IMR-90 (cell line): ENCODE data around the gene FBXL14. TPM values are rescaled to one million over a fixed set of nuclear protein-coding genes. Genes with fewer than 3 reads are reported as not detected.

Experiments
- ATAC-seq: fragments of 200-7000 bp; cut with Tn5 transposase; 2 replicates; pipeline ENCODE4 v1.9.1; 2020; ENCODE audit warnings: low read depth, mild to moderate bottlenecking, moderate library complexity
- BruUV-seq: library from RNA; stranded (reverse); fragments of 400-500 nt; replicated peaks from 2 replicates; lab custom pipeline; 2021; lab: Mats Ljungman, UMichigan
- CTCF ChIA-PET: fragments of 300-600 bp; formaldehyde crosslinking; extraction: SDS; loops from one replicate; lab custom pipeline; 2021; ENCODE audit warnings: antibody characterized with exemption; lab: Yijun Ruan, JAX
- POLR2A ChIA-PET: fragments of 300-600 bp; sonication (Branson Sonifier 250); formaldehyde crosslinking; loops from one replicate; lab custom pipeline; 2022; ENCODE audit warnings: antibody characterized with exemption; ENCODE audit not compliant: unreplicated experiment; lab: Charles Lee
- DNase-seq: peaks from one replicate; pipeline ENCODE4 v3.0.0; 2013
- H2AFZ ChIP-seq: replicated peaks from 2 replicates; pipeline ENCODE3; 2013; ENCODE audit warnings: low read length, mild to moderate bottlenecking; ENCODE audit not compliant: poor library complexity
- H2AK5ac ChIP-seq: 2 replicates; pipeline ENCODE4 v1.6.1; 2013; ENCODE audit warnings: low read depth, low read length, inconsistent platforms
- H2AK9ac ChIP-seq: replicated peaks from 2 replicates; pipeline ENCODE3; 2013; ENCODE audit warnings: mild to moderate bottlenecking, low read depth, low read length, moderate library complexity; ENCODE audit not compliant: poor library complexity
- H2BK120ac ChIP-seq: 2 replicates; pipeline ENCODE4 v1.6.1; 2013; ENCODE audit warnings: low read depth, low read length, inconsistent platforms
- H2BK15ac ChIP-seq: 3 replicates; pipeline ENCODE4 v1.6.1; 2013; ENCODE audit warnings: low read depth, low read length, inconsistent platforms
- H2BK20ac ChIP-seq: 2 replicates; pipeline ENCODE4 v1.6.1; 2013; ENCODE audit warnings: low read depth, mild to moderate bottlenecking, inconsistent platforms, low read length, moderate library complexity
- H2BK5ac ChIP-seq: 2 replicates; pipeline ENCODE4 v1.6.1; 2013; ENCODE audit warnings: mild to moderate bottlenecking, low read depth, low read length, inconsistent platforms; ENCODE audit not compliant: poor library complexity, severe bottlenecking
- H3K14ac ChIP-seq: replicated peaks from 2 replicates; pipeline ENCODE4 v1.6.1; 2013; ENCODE audit warnings: low read depth, low read length, inconsistent platforms
- H3K18ac ChIP-seq: 2 replicates; pipeline ENCODE4 v1.6.1; 2013; ENCODE audit warnings: low read depth, low read length, control low read depth
- H3K23ac ChIP-seq: 2 replicates; pipeline ENCODE4 v1.6.1; 2013; ENCODE audit warnings: low read depth, low read length, inconsistent platforms
- H3K27ac ChIP-seq: 2 replicates; pipeline ENCODE4 v1.5.1; 2013; ENCODE audit warnings: mild to moderate bottlenecking, control low read depth, low read length; ENCODE audit not compliant: insufficient read depth
- H3K27me3 ChIP-seq: 2 replicates; pipeline ENCODE4 v1.6.1; 2013; ENCODE audit warnings: low read length; ENCODE audit not compliant: control insufficient read depth, insufficient read depth
- H3K36me3 ChIP-seq: 2 replicates; pipeline ENCODE4 v1.6.1; 2013; ENCODE audit warnings: low read length, mixed read lengths; ENCODE audit not compliant: control insufficient read depth, insufficient read depth
- H3K4ac ChIP-seq: 2 replicates; pipeline ENCODE4 v1.6.1; 2013; ENCODE audit warnings: low read depth, low read length, inconsistent platforms
- H3K4me1 ChIP-seq: 2 replicates; pipeline ENCODE4 v1.6.1; 2013; ENCODE audit warnings: low read length, mixed read lengths; ENCODE audit not compliant: control insufficient read depth, insufficient read depth
- H3K4me2 ChIP-seq: 2 replicates; pipeline ENCODE4 v1.6.1; 2013; ENCODE audit warnings: low read depth, mild to moderate bottlenecking, control low read depth, low read length, moderate library complexity
- H3K4me3 ChIP-seq: 2 replicates; pipeline ENCODE4 v1.5.1; 2013; ENCODE audit warnings: low read depth, mild to moderate bottlenecking, control low read depth, low read length, moderate library complexity; ENCODE audit not compliant: insufficient read depth
- H3K56ac ChIP-seq: 2 replicates; pipeline ENCODE4 v1.6.1; 2013; ENCODE audit warnings: low read length, inconsistent platforms; ENCODE audit not compliant: insufficient read depth; ENCODE audit errors: extremely low read depth
- H3K79me1 ChIP-seq, 2 experiments: 2 replicates each; pipeline ENCODE4 v1.6.1; 2013; ENCODE audit warnings: low read length in 2 of 2, inconsistent platforms in 1 of 2, low read depth in 1 of 2
- H3K9ac ChIP-seq: 2 replicates; pipeline ENCODE4 v1.6.1; 2013; ENCODE audit warnings: low read depth, low read length, control low read depth
- H3K9me1 ChIP-seq: 2 replicates; pipeline ENCODE4 v1.6.1; 2013; ENCODE audit warnings: low read length, inconsistent platforms; ENCODE audit not compliant: insufficient read depth
- H3K9me3 ChIP-seq: 2 replicates; pipeline ENCODE4 v1.6.1; 2013; ENCODE audit warnings: low read length; ENCODE audit not compliant: control insufficient read depth, insufficient read depth
- H4K20me1 ChIP-seq: 2 replicates; pipeline ENCODE4 v1.6.1; 2013; ENCODE audit warnings: low read length, inconsistent platforms; ENCODE audit not compliant: insufficient read depth
- H4K5ac ChIP-seq: 2 replicates; pipeline ENCODE4 v1.6.1; 2013; ENCODE audit warnings: mild to moderate bottlenecking, low read depth, low read length, control low read depth
- H4K8ac ChIP-seq, 2 experiments: 2 replicates each; pipeline ENCODE4 v1.6.1; 2013; ENCODE audit warnings: low read depth in 2 of 2, low read length in 2 of 2, control low read depth in 1 of 2, inconsistent platforms in 1 of 2
- H4K91ac ChIP-seq: 2 replicates; pipeline ENCODE4 v1.6.1; 2013; ENCODE audit warnings: low read depth, low read length, inconsistent platforms; ENCODE audit not compliant: insufficient read depth
- BHLHE40 ChIP-seq: fragments of 150-350 bp; IDR thresholded peaks from 2 replicates; pipeline ENCODE4 v1.6.1; 2016; ENCODE audit warnings: mild to moderate bottlenecking, low read depth, low read length
- CHD1 ChIP-seq: IDR thresholded peaks from 2 replicates; pipeline ENCODE4 v1.6.1; 2012; ENCODE audit warnings: low read depth, low read length, improper control_type of control experiment
- FOS ChIP-seq: fragments of 150-350 bp; IDR thresholded peaks from 2 replicates; pipeline ENCODE4 v1.6.1; 2016; ENCODE audit warnings: low read depth, low read length
- MAFK ChIP-seq: IDR thresholded peaks from 2 replicates; pipeline ENCODE4 v1.6.1; 2012; ENCODE audit warnings: low read depth, low read length, improper control_type of control experiment
- MAZ ChIP-seq: IDR thresholded peaks from 2 replicates; pipeline ENCODE4 v1.6.1; 2012; ENCODE audit warnings: low read depth, mild to moderate bottlenecking, low read length, improper control_type of control experiment, moderate library complexity, borderline replicate concordance
- MXI1 ChIP-seq: IDR thresholded peaks from 2 replicates; pipeline ENCODE4 v1.6.1; 2012; ENCODE audit warnings: low read depth, mild to moderate bottlenecking, low read length, moderate library complexity, borderline replicate concordance
- NFE2L2 ChIP-seq: fragments of 150-350 bp; IDR thresholded peaks from 2 replicates; pipeline ENCODE4 v1.6.1; 2016; ENCODE audit warnings: low read depth, mild to moderate bottlenecking, low read length
- POLR2A ChIP-seq: IDR thresholded peaks from 2 replicates; pipeline ENCODE4 v1.6.1; 2012; ENCODE audit warnings: mild to moderate bottlenecking, low read depth, low read length
- RAD21 ChIP-seq: IDR thresholded peaks from 2 replicates; pipeline ENCODE4 v1.6.1; 2012; ENCODE audit warnings: low read length, improper control_type of control experiment
- RCOR1 ChIP-seq: IDR thresholded peaks from 2 replicates; pipeline ENCODE4 v1.6.1; 2012; ENCODE audit warnings: mild to moderate bottlenecking, low read length, improper control_type of control experiment; ENCODE audit not compliant: insufficient replicate concordance
- SMC3 ChIP-seq: fragments of 150-350 bp; IDR thresholded peaks from 2 replicates; pipeline ENCODE4 v1.6.1; 2016; ENCODE audit warnings: low read depth, mild to moderate bottlenecking, antibody characterized with exemption, low read length, moderate library complexity
- WGBS, 2 experiments: methylation state at CpG; one replicate each; pipeline versions ENCODE4 v1.1.5 to v1.1.7; 2013; ENCODE audit warnings: missing lambda C conversion rate in 2 of 2; ENCODE audit not compliant: insufficient read length in 1 of 2; ENCODE audit errors: extremely low coverage in 2 of 2; 5-methylcytosine and 5-hydroxymethylcytosine counted together
- dilution Hi-C: fragments of 300-500 bp; cut with HindIII; formaldehyde crosslinking; loops from one replicate; pipeline ENCODE4 v1.14.3; 2018; ENCODE audit warnings: low sequenced_read_pairs; ENCODE audit not compliant: unreplicated experiment
- in situ Hi-C: fragments of 300-500 bp; cut with MboI; formaldehyde crosslinking; loops from 3 replicates; pipeline ENCODE4 v1.14.3; 2019; ENCODE audit warnings: low sequenced_read_pairs, inconsistent platforms, mixed read lengths
- intact Hi-C: fragments of 100-400 bp; cut with micrococcal nuclease; formaldehyde crosslinking; loops from 2 replicates; pipeline ENCODE4 v1.10.0; 2022
- polyA plus RNA-seq, 3 experiments: library from polyadenylated mRNA; depleted of rRNA; stranded (reverse); fragments of >200 nt; gene quantifications; 2 replicates each; pipeline ENCODE4 v1.2.3, GENCODE V29; 2012; ENCODE audit warnings: low replicate concordance in 1 of 3
- total RNA-seq: library from RNA; depleted of rRNA; stranded (reverse); fragments of >200 nt; gene quantifications from 2 replicates; pipeline ENCODE4 v1.2.3, GENCODE V29; 2012
- TF ChIP-seq, protein P1 (sequence below): fragments of 150-350 bp; IDR thresholded peaks from 2 replicates; pipeline ENCODE4 v1.6.1; 2016; ENCODE audit warnings: low read depth, mild to moderate bottlenecking, low read length, moderate library complexity, borderline replicate concordance
- TF ChIP-seq, protein P2 (sequence below): conservative IDR thresholded peaks from 2 replicates; pipeline ENCODE4 v1.5.1; 2012; ENCODE audit warnings: mild to moderate bottlenecking, low read depth, low read length, improper control_type of control experiment
- TF ChIP-seq, protein P3 (sequence below): fragments of 150-350 bp; IDR thresholded peaks from 2 replicates; pipeline ENCODE4 v1.6.1; 2017; ENCODE audit warnings: mild to moderate bottlenecking, antibody characterized with exemption, low read length, low read depth

Gene FBXL14
- total and polyA plus RNA-seq, 2 of the 4 experiments (the other 2 are of a cell fraction): 4.7 to 7.3 TPM

DNA sequence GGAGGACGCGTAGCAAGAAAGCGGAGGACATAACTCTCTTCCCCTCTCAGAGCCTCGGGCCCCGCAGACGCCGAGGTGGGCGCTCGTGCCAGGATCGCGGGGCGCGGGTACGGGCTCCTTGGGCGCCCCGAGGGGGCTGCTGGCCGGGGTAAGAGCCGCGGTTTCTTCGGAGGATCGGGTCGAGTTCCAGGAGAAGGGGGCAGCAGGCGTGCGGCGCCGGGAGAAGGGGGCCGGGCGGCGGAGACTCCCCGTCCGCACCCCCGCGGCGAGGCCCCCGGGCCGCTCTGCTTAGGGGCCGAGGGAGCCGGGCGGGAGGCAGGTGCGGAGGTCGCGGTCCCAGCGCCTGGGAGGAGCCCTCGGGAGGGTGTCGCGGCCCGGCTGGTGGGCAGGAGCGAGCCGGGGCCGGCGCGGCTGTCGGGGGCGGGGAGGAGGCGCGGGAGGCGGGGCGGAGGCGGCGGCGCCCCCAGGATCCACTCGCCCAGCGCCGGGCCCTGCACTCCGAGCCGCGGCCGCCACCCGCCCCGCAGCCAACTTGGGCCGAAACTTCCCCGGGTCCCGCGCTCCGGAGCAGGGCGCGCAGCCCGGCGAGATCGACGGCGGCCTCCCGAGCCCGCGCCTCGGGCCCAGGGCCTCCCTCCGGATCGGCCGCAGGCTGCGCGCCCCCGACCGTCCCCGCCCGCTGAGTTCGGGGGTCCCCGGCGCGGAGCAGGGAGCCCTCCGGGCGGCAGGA, 64.4 kb downstream of the FBXL14 start:
- Histone ChIP-seq H3K9me1 (peaks cover 26% of the 10 kb centered on the region), H3K79me1 (peaks cover 7 to 67% of the 10 kb centered on the region in 2 experiments; a peak in 3 of 4 replicates), H3K23ac (peak overlapping the region; percentile 65), H3K27me3 (no peaks in the 10 kb centered on the region), H2BK120ac (peak overlapping the region; percentile 68), H3K4ac (peak overlapping the region; percentile 63; the same call in 1 of the 2 replicates), H2BK20ac (0 out of 2 replicates have a peak overlapping the region, but pooled peaks have one; percentile 65), H3K4me2 (peak overlapping the region; percentile 87), H2AFZ (peak overlapping the region; percentile 90), H2BK15ac (peak overlapping the region; percentile 23; the same call in 1 of the 3 replicates), H2AK9ac (peak overlapping the region; percentile 50), H3K14ac (peak overlapping the region; percentile 81; the same call in 1 of the 2 replicates), H2BK5ac (peak overlapping the region; percentile 69), H3K9me3 (no peaks in the 10 kb centered on the region), H3K4me1 (peaks cover 37% of the 10 kb centered on the region), H4K20me1 (peaks cover 36% of the 10 kb centered on the region), H3K27ac (peak overlapping the region; percentile 34; the same call in 1 of the 2 replicates), H4K91ac (peak overlapping the region; percentile 30; the same call in 1 of the 2 replicates), H4K5ac (peak overlapping the region; percentile 77), H3K56ac (peak overlapping the region; percentile 29; the same call in 1 of the 2 replicates), H3K9ac (peak overlapping the region; percentile 50), H3K18ac (peak overlapping the region; percentile 27), H4K8ac (peak overlapping the region in 1 of 2 experiments; percentile 44; a peak in 1 of 4 replicates), H3K36me3 (no peaks in the 10 kb centered on the region), H3K4me3 (peak overlapping the region; percentile 58), H2AK5ac (0 out of 2 replicates have a peak overlapping the region, but pooled peaks have one; percentile 29)
- 0% methylated on average over 52 of the region's 101 CpGs; no CpG with 5 or more reads in 1 of the 2 experiments for WGBS, 2 experiments
- ChIA-PET CTCF (no interaction called here), POLR2A (no interaction called here)
- DNase-seq (no peak), ATAC-seq (peak; percentile 80)
- intact Hi-C loops (loop anchor here (5.0 kb wide), 1 partner anchor 47 kb away; no protein-coding TSS in a partner anchor), in situ Hi-C loops (no loop called here), dilution Hi-C loops (no loop called here)
- BruUV-seq: no TSS peak
- TF ChIP-seq MAZ (no peak), FOS (no peak), BHLHE40 (no peak), MAFK (no peak), RCOR1 (no peak), POLR2A (no peak), NFE2L2 (no peak), RAD21 (no peak), MXI1 (no peak), CHD1 (no peak), SMC3 (no peak)
- TF ChIP-seq, protein P1, sequence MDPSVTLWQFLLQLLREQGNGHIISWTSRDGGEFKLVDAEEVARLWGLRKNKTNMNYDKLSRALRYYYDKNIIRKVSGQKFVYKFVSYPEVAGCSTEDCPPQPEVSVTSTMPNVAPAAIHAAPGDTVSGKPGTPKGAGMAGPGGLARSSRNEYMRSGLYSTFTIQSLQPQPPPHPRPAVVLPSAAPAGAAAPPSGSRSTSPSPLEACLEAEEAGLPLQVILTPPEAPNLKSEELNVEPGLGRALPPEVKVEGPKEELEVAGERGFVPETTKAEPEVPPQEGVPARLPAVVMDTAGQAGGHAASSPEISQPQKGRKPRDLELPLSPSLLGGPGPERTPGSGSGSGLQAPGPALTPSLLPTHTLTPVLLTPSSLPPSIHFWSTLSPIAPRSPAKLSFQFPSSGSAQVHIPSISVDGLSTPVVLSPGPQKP: no peak
- TF ChIP-seq, protein P2, sequence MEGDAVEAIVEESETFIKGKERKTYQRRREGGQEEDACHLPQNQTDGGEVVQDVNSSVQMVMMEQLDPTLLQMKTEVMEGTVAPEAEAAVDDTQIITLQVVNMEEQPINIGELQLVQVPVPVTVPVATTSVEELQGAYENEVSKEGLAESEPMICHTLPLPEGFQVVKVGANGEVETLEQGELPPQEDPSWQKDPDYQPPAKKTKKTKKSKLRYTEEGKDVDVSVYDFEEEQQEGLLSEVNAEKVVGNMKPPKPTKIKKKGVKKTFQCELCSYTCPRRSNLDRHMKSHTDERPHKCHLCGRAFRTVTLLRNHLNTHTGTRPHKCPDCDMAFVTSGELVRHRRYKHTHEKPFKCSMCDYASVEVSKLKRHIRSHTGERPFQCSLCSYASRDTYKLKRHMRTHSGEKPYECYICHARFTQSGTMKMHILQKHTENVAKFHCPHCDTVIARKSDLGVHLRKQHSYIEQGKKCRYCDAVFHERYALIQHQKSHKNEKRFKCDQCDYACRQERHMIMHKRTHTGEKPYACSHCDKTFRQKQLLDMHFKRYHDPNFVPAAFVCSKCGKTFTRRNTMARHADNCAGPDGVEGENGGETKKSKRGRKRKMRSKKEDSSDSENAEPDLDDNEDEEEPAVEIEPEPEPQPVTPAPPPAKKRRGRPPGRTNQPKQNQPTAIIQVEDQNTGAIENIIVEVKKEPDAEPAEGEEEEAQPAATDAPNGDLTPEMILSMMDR: no peak
- TF ChIP-seq, protein P3, sequence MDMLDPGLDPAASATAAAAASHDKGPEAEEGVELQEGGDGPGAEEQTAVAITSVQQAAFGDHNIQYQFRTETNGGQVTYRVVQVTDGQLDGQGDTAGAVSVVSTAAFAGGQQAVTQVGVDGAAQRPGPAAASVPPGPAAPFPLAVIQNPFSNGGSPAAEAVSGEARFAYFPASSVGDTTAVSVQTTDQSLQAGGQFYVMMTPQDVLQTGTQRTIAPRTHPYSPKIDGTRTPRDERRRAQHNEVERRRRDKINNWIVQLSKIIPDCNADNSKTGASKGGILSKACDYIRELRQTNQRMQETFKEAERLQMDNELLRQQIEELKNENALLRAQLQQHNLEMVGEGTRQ: no peak
